PFSK-1 (cell line): ENCODE data around the gene GGA3.

Experiments used
- FOXP2 ChIP-seq: optimal IDR thresholded peaks from 2 replicates; pipeline ENCODE3; 2011; ENCODE audit warnings: borderline replicate concordance, control low read depth, inconsistent platforms; ENCODE audit not compliant: insufficient read depth; ENCODE audit errors: extremely low read length, extremely low read depth
- POLR2AphosphoS5 ChIP-seq: IDR thresholded peaks from 2 replicates; pipeline ENCODE4 v1.6.1; 2012; ENCODE audit warnings: low read depth, mild to moderate bottlenecking, control low read depth, low read length, moderate library complexity
- REST ChIP-seq, 2 experiments: IDR thresholded peaks; 2 replicates each; pipeline versions ENCODE4 v1.6.1 to v1.8.0; 2011 to 2012; ENCODE audit warnings: low read depth in 2 of 2, low read length in 2 of 2, control low read depth in 1 of 2, inconsistent platforms in 1 of 2, mild to moderate bottlenecking in 1 of 2, moderate library complexity in 1 of 2; ENCODE audit not compliant: insufficient read depth in 1 of 2
- SIN3A ChIP-seq: IDR thresholded peaks from 2 replicates; pipeline ENCODE4 v1.6.1; 2012; ENCODE audit warnings: mild to moderate bottlenecking, low read length, moderate library complexity, borderline replicate concordance; ENCODE audit not compliant: insufficient read depth
- TAF1 ChIP-seq: IDR thresholded peaks from 2 replicates; pipeline ENCODE4 v1.6.1; 2012; ENCODE audit warnings: low read length, control low read depth, borderline replicate concordance; ENCODE audit not compliant: insufficient read depth

GGA3 gene

GRCh38 chr17:75289115-75289831 is 27.9 kb upstream of the GGA3 start, which contains the start of gene SLC25A19:
TSS of gene SLC25A19 (minus strand) at chr17:75289433. CDS start at chr17:75286764, 2,669 bp downstream.
- TF ChIP-seq SIN3A (peak; percentile 35; the same call in 1 of the 2 replicates), FOXP2 (peak; percentile 77), REST (IDR thresholded peaks at IDR 0.05; ENCODE audit: insufficient read depth in 1 of 2, low read depth in 2 of 2, low read length in 2 of 2) (no peak), POLR2AphosphoS5 (peak; percentile 87), TAF1 (peak; percentile 63; the same call in 1 of the 2 replicates)

GRCh38 chr17:75288770-75289114 is 27.3 kb upstream of the GGA3 start:
- no peak for TF ChIP-seq POLR2AphosphoS5
- TF ChIP-seq TAF1 = no peak
- TF ChIP-seq FOXP2 = no peak
- TF ChIP-seq SIN3A = no peak
- no peak for TF ChIP-seq REST (IDR thresholded peaks at IDR 0.05; ENCODE audit: insufficient read depth in 1 of 2, low read depth in 2 of 2, low read length in 2 of 2)

GRCh38 chr17:75288359-75288758 is 27.0 kb upstream of the GGA3 start:
- TF ChIP-seq TAF1 (no peak), POLR2AphosphoS5 (no peak), FOXP2 (no peak), SIN3A (no peak), REST (IDR thresholded peaks at IDR 0.05; ENCODE audit: insufficient read depth in 1 of 2, low read depth in 2 of 2, low read length in 2 of 2) (no peak)

GRCh38 chr17:75287221-75287620 is 25.8 kb upstream of the GGA3 start:
- TF ChIP-seq POLR2AphosphoS5 = no peak
- no peak for TF ChIP-seq REST (IDR thresholded peaks at IDR 0.05; ENCODE audit: insufficient read depth in 1 of 2, low read depth in 2 of 2, low read length in 2 of 2)
- no peak for TF ChIP-seq FOXP2
- TF ChIP-seq SIN3A = no peak
- no peak for TF ChIP-seq TAF1
